ENCODE measurements around the gene SLC31A2.
A peak's percentile ranks its signal among the peaks of the same experiment; 100 is the strongest.
"Not testable (repeated sequence)": the region's sequence is repeated elsewhere in the genome, so short reads cannot be mapped to it uniquely, and the experiment has no call there.

The SLC31A2 gene, protein sequence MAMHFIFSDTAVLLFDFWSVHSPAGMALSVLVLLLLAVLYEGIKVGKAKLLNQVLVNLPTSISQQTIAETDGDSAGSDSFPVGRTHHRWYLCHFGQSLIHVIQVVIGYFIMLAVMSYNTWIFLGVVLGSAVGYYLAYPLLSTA

DNA sequence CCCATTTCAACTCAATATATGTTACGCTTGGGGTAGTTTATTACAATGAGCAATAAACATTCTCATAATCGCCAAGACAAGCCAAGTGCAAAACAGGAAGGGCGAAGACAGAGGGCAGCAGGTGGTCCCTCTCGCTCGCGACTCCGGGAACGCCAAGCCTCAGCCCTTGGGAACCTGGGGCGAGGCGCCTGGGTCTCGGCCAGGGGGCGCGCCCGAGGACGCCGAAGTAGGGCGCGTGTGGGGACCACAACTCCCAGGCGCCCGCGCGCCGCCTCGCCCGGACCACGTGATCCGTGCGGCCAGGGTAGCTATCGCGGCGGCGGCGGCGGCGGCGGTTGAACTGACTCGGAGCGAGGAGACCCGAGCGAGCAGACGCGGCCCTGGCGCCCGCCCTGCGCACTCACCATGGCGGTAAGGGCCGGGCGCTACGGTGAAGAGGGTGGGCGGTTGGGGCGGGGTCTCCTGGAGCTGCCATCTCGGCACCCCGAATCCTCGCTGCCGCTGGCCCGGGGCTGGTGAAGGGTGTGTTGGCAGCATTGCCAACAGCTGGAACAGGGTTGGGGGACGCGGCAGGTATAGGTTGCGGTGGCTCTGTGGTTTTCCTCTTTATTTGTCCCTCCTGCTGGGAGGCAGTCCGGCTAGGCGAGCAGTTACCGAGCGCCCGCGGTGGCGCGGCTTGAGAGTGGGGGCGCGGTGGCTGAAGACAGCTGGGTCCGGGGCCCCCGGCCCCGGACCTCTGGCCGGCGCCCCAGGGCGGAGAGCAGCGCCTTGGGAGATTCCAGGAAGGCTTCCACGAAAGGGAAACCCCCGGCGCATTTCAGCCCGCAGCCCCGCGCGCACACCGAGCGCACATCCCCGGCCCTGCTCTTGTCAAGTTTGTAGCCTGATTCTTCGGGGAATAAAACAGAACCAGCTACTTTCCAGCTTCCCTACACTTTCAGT is at the start of gene SLC31A2:
Gene SLC31A2, plus strand, starts transcription at position 338 of the 942 bp plus-strand sequence. Its CDS starts 68 bp downstream, at position 406.
- peak; percentile 88 for DNase-seq (ENCODE audit: low read depth)
- peak within 1 kb of the TSS; percentile 78 for H3K4me3 ChIP-seq (ENCODE audit: low read depth, low read length)
- TF ChIP-seq, protein P1, sequence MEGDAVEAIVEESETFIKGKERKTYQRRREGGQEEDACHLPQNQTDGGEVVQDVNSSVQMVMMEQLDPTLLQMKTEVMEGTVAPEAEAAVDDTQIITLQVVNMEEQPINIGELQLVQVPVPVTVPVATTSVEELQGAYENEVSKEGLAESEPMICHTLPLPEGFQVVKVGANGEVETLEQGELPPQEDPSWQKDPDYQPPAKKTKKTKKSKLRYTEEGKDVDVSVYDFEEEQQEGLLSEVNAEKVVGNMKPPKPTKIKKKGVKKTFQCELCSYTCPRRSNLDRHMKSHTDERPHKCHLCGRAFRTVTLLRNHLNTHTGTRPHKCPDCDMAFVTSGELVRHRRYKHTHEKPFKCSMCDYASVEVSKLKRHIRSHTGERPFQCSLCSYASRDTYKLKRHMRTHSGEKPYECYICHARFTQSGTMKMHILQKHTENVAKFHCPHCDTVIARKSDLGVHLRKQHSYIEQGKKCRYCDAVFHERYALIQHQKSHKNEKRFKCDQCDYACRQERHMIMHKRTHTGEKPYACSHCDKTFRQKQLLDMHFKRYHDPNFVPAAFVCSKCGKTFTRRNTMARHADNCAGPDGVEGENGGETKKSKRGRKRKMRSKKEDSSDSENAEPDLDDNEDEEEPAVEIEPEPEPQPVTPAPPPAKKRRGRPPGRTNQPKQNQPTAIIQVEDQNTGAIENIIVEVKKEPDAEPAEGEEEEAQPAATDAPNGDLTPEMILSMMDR (IDR thresholded peaks at IDR 0.05; ENCODE audit: insufficient read depth, low read depth, low read length, missing control alignments): peak; percentile 34

DNA sequence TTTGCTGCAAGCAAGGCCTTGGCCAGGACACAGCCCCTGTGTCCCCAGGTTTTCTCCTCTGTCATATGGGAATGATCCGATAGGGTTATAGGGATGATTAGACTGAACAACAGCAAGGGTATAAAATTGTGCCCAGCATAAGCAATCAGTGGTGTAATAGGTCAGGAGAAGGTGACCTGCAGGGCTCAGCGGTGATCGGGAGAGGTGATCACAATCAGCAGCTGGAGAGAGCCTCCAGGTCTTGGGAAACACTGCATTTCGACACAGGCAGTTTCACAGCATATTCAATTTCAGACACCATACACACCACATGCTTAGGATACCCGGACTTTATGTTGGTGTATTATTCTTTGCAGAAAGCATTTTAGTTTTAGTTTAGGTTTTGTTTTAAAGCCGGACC is 45.5 kb upstream of the SLC31A2 start:
- not testable (repeated sequence) for DNase-seq (ENCODE audit: low read depth); H3K4me3 ChIP-seq (ENCODE audit: low read depth, low read length)

DNA sequence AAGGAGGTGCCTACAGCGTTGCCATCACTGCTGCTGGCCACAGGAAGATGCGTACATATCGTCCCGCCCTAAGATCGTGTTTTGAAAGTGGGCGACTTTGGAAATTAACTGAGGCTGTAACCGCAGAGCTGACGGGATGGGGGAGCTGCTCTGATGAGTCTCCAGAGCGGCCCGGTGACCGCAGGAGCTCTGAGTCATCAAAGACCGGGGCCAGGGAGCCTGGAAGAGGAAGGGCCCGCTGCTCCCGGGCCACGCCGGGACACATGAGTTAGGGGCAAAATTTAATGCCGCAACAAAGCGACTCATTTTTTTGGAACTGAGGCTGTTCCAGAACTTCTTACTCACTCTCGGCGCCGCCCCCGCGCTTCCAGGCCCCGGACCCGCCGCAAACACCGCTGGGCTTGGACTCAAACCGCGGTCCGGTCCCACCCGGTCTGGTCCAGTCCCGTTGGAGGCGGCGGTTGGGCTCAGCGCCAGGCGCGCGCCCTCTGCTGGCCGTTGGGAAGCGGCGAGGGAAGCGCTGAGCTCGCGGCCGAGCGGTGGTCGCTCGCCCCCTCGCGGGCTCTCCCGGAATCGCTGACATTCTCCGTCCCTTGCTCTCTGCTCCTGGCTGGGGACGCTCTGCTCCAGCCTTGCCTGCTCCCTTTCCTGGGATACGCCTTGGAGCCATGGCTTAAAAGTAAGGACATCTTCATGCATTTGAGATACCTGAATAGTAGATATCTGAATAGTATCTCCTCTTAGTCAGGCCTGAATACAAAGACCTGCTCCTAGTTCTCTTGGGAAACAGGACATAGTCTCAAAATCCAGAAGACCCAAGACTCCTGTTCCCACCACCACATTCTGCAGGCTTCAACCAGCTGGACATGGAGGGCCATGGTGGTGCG is 39.5 kb upstream of the SLC31A2 start:
- DNase-seq (ENCODE audit: low read depth); H3K4me3 ChIP-seq (ENCODE audit: low read depth, low read length): not testable (repeated sequence)

DNA sequence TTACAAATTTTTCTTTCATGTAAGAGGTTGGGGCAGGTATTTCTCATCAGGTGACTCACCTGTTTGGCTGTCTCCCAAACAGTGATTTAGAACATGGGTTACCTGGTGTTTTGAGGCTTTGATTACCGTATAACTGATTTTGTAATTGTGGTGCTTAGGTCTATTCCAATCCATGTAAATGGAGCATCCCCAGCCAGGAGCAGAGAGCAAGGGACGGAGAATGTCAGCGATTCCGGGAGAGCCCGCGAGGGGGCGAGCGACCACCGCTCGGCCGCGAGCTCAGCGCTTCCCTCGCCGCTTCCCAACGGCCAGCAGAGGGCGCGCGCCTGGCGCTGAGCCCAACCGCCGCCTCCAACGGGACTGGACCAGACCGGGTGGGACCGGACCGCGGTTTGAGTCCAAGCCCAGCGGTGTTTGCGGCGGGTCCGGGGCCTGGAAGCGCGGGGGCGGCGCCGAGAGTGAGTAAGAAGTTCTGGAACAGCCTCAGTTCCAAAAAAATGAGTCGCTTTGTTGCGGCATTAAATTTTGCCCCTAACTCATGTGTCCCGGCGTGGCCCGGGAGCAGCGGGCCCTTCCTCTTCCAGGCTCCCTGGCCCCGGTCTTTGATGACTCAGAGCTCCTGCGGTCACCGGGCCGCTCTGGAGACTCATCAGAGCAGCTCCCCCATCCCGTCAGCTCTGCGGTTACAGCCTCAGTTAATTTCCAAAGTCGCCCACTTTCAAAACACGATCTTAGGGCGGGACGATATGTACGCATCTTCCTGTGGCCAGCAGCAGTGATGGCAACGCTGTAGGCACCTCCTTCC is 37.9 kb upstream of the SLC31A2 start:
- H3K4me3 ChIP-seq (ENCODE audit: low read depth, low read length): not testable (repeated sequence)

DNA sequence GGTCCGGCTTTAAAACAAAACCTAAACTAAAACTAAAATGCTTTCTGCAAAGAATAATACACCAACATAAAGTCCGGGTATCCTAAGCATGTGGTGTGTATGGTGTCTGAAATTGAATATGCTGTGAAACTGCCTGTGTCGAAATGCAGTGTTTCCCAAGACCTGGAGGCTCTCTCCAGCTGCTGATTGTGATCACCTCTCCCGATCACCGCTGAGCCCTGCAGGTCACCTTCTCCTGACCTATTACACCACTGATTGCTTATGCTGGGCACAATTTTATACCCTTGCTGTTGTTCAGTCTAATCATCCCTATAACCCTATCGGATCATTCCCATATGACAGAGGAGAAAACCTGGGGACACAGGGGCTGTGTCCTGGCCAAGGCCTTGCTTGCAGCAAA is 32.0 kb upstream of the SLC31A2 start:
- not testable (repeated sequence) for H3K4me3 ChIP-seq (ENCODE audit: low read depth, low read length); DNase-seq (ENCODE audit: low read depth)

More for the DNA sequence above, 37.9 kb upstream of the SLC31A2 start:
- DNase-seq (ENCODE audit: low read depth): not testable (repeated sequence)

DNA sequence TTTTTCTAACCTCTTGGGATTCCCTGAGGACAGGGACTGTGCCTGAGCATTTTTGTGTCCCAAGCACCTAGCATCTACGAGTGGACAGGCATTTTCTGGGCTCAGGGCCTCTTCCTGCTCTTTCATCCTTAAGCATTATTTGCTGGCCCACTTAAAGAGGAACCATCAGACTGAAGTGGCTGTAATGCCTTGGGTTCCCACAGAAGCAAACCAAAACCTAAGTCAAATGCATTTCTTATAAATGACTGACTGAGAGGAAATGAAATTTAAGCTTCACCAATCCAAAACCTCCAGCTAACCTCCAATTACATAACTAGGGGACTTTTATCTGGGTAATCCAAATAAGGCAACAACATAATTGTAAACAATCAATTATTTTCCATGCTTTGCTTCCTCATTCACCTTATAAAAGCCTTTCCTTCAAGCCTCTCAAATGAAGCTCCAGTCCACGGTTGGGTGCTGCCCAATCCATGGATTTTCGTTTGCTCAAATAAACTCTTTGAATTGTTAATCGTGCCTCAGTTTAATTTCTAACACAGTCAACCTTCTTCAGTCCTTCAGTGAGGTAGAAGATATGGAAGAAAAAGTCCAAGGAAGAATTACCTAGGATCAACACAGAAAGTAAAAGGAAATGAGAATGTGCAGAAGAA is 25.3 kb upstream of the SLC31A2 start:
- TF ChIP-seq, protein P1 (IDR thresholded peaks at IDR 0.05; ENCODE audit: insufficient read depth, low read depth, low read length, missing control alignments): no peak
- DNase-seq (ENCODE audit: low read depth): no peak
- H3K4me3 ChIP-seq (ENCODE audit: low read depth, low read length): no peak overlapping the region

DNA sequence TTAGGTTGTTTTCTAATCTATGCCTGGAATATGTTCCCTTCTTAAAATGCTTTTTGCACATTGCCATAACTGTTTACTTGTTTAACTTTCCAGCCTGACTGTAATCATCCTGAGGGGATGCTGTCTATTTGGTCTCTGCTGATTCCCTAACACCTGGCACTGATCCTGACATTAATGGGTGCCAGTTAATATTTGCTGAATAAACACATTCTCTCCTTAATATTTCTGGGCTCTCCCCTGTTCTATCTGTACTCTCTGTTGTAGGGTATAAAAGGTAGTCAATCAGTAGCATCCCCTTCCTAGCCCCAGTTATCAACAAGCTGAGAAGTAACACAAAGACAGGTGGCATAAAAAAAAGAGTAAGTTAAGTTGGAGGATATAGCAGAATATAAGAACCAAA is 21.3 kb upstream of the SLC31A2 start:
- no peak overlapping the region for H3K4me3 ChIP-seq (ENCODE audit: low read depth, low read length)
- no peak for DNase-seq (ENCODE audit: low read depth)
- TF ChIP-seq, protein P1 (IDR thresholded peaks at IDR 0.05; ENCODE audit: insufficient read depth, low read depth, low read length, missing control alignments): no peak

DNA sequence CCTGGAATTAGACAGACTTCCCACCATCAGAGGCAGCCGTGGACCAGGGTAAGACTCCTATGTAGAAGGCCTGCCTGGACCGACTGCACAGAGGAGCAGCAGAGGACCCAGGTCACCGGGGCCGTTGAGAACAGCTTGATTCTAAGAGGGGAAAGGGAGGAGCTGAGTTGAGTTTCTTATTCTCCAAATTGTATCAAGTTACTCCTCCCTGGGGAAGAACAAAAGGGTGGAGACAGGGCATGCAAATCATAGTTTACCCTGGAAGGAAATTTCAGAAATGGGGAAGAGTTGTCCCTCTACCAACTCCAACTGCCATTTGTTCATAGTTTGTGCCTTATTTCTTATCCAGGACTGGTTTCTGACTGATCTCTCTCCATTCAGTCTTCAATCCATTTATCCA is 20.9 kb upstream of the SLC31A2 start:
- TF ChIP-seq, protein P1 (IDR thresholded peaks at IDR 0.05; ENCODE audit: insufficient read depth, low read depth, low read length, missing control alignments): no peak
- DNase-seq (ENCODE audit: low read depth): no peak
- no peak overlapping the region for H3K4me3 ChIP-seq (ENCODE audit: low read depth, low read length)
